Endodermal cell (in vitro differentiated cells): ENCODE data around the gene CACHD1. TPM values are rescaled to one million over a fixed set of nuclear protein-coding genes. Genes with fewer than 3 reads are reported as not detected.

Source experiments
- DNase-seq: peaks from one replicate; pipeline ENCODE4 v3.0.0-alpha.2; 2017
- H3K27ac ChIP-seq: 2 replicates; pipeline ENCODE4 v1.5.1; 2013; ENCODE audit warnings: mild to moderate bottlenecking, low read depth, low read length, moderate library complexity
- H3K27me3 ChIP-seq: 2 replicates; pipeline ENCODE4 v1.6.1; 2013; ENCODE audit warnings: mild to moderate bottlenecking, low read length, moderate library complexity; ENCODE audit not compliant: insufficient read depth, control insufficient read depth, poor library complexity, severe bottlenecking
- H3K36me3 ChIP-seq: 2 replicates; pipeline ENCODE4 v1.7.0; 2013; ENCODE audit warnings: mild to moderate bottlenecking, low read length, moderate library complexity; ENCODE audit not compliant: control insufficient read depth, insufficient read depth
- H3K4me1 ChIP-seq: one replicate; pipeline ENCODE4 v1.7.0; 2013; ENCODE audit warnings: low read length; ENCODE audit not compliant: control insufficient read depth, insufficient read depth
- H3K4me3 ChIP-seq: 2 replicates; pipeline ENCODE4 v1.5.1; 2013; ENCODE audit warnings: mild to moderate bottlenecking, low read length, moderate library complexity
- H3K9ac ChIP-seq: 2 replicates; pipeline ENCODE4 v1.6.1; 2013; ENCODE audit warnings: mild to moderate bottlenecking, low read length, moderate library complexity; ENCODE audit not compliant: poor library complexity, severe bottlenecking; ENCODE audit errors: extremely low read depth
- H3K9me3 ChIP-seq: 2 replicates; pipeline ENCODE4 v1.6.1; 2013; ENCODE audit warnings: mild to moderate bottlenecking, low read length, moderate library complexity; ENCODE audit not compliant: control insufficient read depth
- H3K27ac Mint-ChIP-seq: 2 replicates; pipeline ENCODE4 v1.8.0; 2020; ENCODE audit warnings: mixed read lengths
- H3K27me3 Mint-ChIP-seq: 2 replicates; pipeline ENCODE4 v1.8.0; 2021; ENCODE audit warnings: mild to moderate bottlenecking, mixed read lengths; ENCODE audit not compliant: insufficient read depth
- H3K36me3 Mint-ChIP-seq: 2 replicates; pipeline ENCODE4 v1.8.0; 2020; ENCODE audit warnings: low read depth, mixed read lengths
- H3K4me1 Mint-ChIP-seq: 2 replicates; pipeline ENCODE4 v1.8.0; 2020; ENCODE audit warnings: mixed read lengths
- H3K4me3 Mint-ChIP-seq: 2 replicates; pipeline ENCODE4 v1.8.0; 2020; ENCODE audit warnings: mild to moderate bottlenecking, moderate library complexity, mixed read lengths
- H3K9me3 Mint-ChIP-seq: 2 replicates; pipeline ENCODE4 v1.8.0; 2020; ENCODE audit warnings: mild to moderate bottlenecking, mixed read lengths
- CTCF ChIP-seq: fragments of 200-600 bp; sonication (generic); conservative IDR thresholded peaks from 2 replicates; pipeline ENCODE4 v1.5.0; 2021; ENCODE audit warnings: antibody characterized with exemption, mild to moderate bottlenecking
- WGBS, 2 experiments: methylation state at CpG; one replicate each; pipeline versions ENCODE4 v1.1.5 to v1.1.7; 2013; ENCODE audit warnings: missing lambda C conversion rate in 2 of 2, mixed read lengths in 1 of 2; ENCODE audit not compliant: insufficient coverage in 1 of 2, insufficient read length in 1 of 2; 5-methylcytosine and 5-hydroxymethylcytosine counted together
- total RNA-seq, 2 donors: library from RNA; stranded (reverse); fragmentation: NEBNext Ultra II Directional in 1 of 2; extraction: Animal tissue kit (Norgen Biotek cat#: 25700) in 1 of 2; gene quantifications; 2 replicates in 1 of 2; 3 replicates in 1 of 2; pipeline ENCODE4 v1.2.1, GENCODE V29; 2021

CACHD1 gene
- total RNA-seq, 2 donors from 2014 or later, result 29.2 to 40.7 TPM

DNA sequence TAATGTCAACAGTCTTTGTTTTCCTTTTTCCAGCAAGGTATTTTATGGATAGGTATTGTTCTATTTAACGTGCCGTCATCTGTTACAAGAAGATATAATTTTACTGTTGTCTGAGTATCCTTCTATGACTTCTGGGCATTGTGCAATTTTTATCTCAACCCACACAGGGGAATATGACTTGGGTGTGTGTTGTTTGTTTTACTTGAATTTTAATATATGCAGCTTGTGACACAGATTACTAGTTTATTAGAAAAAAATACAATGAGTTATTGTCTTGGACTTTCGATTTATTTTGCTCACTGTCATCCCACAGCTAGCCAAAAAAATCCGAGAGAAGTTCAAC is 111.9 kb downstream of the CACHD1 start:
- H3K27me3 ChIP-seq, result no peaks in the 10 kb centered on the region
- 95 to 100% methylated on average over 2 to 4 of the region's 4 CpGs for WGBS, 2 experiments
- H3K4me1 Mint-ChIP-seq, result peaks cover 41% of the 10 kb centered on the region

DNA sequence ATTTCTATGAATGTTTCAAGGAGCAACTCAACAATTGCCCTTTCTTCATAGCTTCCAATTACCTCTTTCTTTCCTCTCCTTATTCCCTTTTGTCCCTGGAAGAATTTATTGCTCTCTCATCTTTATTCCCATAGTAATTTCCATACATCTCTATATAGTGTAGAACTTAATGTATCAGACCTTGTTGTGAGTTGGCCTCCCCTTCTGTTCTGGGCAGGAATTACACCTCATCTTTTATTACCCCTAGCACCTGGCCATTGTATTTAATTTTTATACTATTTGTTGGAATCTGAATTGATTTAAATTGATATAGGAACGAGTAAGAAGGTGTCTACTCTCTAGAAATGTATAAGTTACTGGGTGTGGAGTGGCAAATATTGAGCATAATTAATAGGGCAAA is 114.5 kb downstream of the CACHD1 start:
- no peaks in the 10 kb centered on the region for H3K9me3 ChIP-seq
- H3K4me1 ChIP-seq, result peaks cover 20% of the 10 kb centered on the region
- Mint-ChIP-seq H3K9me3 (no peaks in the 10 kb centered on the region), H3K36me3 (no peaks in the 10 kb centered on the region), H3K4me3 (no peak overlapping the region), H3K4me1 (peaks cover 54% of the 10 kb centered on the region), H3K27me3 (no peaks in the 10 kb centered on the region), H3K27ac (no peak overlapping the region)
- 88 to 92% methylated on average over 1 of the region's 1 CpG for WGBS, 2 experiments
- H3K36me3 ChIP-seq, result peaks cover 4% of the 10 kb centered on the region
- H3K9ac ChIP-seq, result no peak overlapping the region
- DNase-seq, result no peak
- H3K27ac ChIP-seq, result no peak overlapping the region
- no peak overlapping the region for H3K4me3 ChIP-seq
- H3K27me3 ChIP-seq, result no peaks in the 10 kb centered on the region
- TF ChIP-seq CTCF, result peak; percentile 72

More for the DNA sequence above, 111.9 kb downstream of the CACHD1 start:
- H3K9me3 Mint-ChIP-seq, result no peaks in the 10 kb centered on the region
- no peak overlapping the region for H3K27ac Mint-ChIP-seq
- no peaks in the 10 kb centered on the region for H3K36me3 Mint-ChIP-seq
- TF ChIP-seq CTCF, result no peak
- Histone ChIP-seq H3K4me3 (no peak overlapping the region), H3K9me3 (no peaks in the 10 kb centered on the region), H3K9ac (no peak overlapping the region), H3K36me3 (peaks cover 4% of the 10 kb centered on the region), H3K4me1 (peaks cover 17% of the 10 kb centered on the region), H3K27ac (no peak overlapping the region)
- no peak overlapping the region for H3K4me3 Mint-ChIP-seq
- no peaks in the 10 kb centered on the region for H3K27me3 Mint-ChIP-seq
- DNase-seq, result no peak

DNA sequence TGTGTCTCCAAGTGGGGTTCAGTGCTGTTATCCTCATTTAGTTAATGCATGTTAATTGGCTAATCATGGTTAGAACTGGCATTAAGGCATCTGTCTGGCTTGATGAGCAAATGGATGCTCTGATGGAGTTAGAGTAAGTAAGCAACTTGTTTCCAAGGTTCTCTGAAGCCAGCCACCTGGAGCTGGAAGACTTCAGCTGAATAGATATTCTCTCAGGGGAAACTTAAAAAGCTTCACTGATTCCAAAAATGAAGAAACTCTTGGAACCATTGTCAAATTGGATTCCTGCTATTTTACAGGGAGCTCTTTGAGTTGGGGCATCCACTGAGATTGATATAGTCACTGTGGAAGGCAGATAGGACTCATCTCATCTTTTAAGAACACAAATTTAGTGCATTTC is 118.9 kb downstream of the CACHD1 start:
- H3K27me3 ChIP-seq, result no peaks in the 10 kb centered on the region
- Mint-ChIP-seq H3K4me3 (no peak overlapping the region), H3K27ac (no peak overlapping the region), H3K4me1 (peaks cover 33% of the 10 kb centered on the region), H3K9me3 (no peaks in the 10 kb centered on the region), H3K36me3 (peaks cover 1% of the 10 kb centered on the region), H3K27me3 (no peaks in the 10 kb centered on the region)
- H3K9me3 ChIP-seq, result no peaks in the 10 kb centered on the region
- TF ChIP-seq CTCF, result no peak
- H3K4me3 ChIP-seq, result no peak overlapping the region
- no peak overlapping the region for H3K9ac ChIP-seq
- no peak overlapping the region for H3K27ac ChIP-seq
- no peak for DNase-seq
- peaks cover 6% of the 10 kb centered on the region for H3K4me1 ChIP-seq
- peaks cover 4% of the 10 kb centered on the region for H3K36me3 ChIP-seq
